PC-3 (cell line): ENCODE data around the gene ITK. TPM values are rescaled to one million over a fixed set of nuclear protein-coding genes. Genes with fewer than 3 reads are reported as not detected.

ENCODE experiments used
- ATAC-seq: fragments of 200-7000 bp; cut with Tn5 transposase; 2 replicates; pipeline ENCODE4 v1.9.1; 2020; ENCODE audit warnings: mild to moderate bottlenecking, moderate library complexity
- BruUV-seq: library from RNA; stranded (reverse); fragments of 400-500 nt; replicated peaks from 2 replicates; lab custom pipeline; 2021; lab: Mats Ljungman, UMichigan
- CTCF ChIA-PET: fragments of 300-600 bp; sonication (Branson Sonifier 250); formaldehyde crosslinking; loops from one replicate; lab custom pipeline; 2022; ENCODE audit warnings: antibody characterized with exemption; lab: Charles Lee
- POLR2A ChIA-PET: fragments of 300-600 bp; sonication (Branson Sonifier 250); formaldehyde crosslinking; loops from one replicate; lab custom pipeline; 2022; ENCODE audit warnings: antibody characterized with exemption; ENCODE audit not compliant: unreplicated experiment; lab: Charles Lee
- DNase-seq: peaks from one replicate; pipeline ENCODE4 v3.0.0-alpha.2; 2015
- H2AFZ ChIP-seq: fragments of 300-600 bp; sonication (generic); 2 replicates; pipeline ENCODE4 v1.6.0; 2016; ENCODE audit warnings: antibody characterized with exemption, low read length
- H3F3A ChIP-seq: fragments of 300-600 bp; sonication (generic); one replicate; pipeline ENCODE4 v1.6.0; 2017; ENCODE audit warnings: antibody characterized with exemption, low read length, control low read depth, mild to moderate bottlenecking; ENCODE audit not compliant: unreplicated experiment
- H3K27ac ChIP-seq: fragments of 300-600 bp; sonication (generic); 2 replicates; pipeline ENCODE4 v1.5.1; 2016; ENCODE audit warnings: mild to moderate bottlenecking, low read length
- H3K27me3 ChIP-seq: fragments of 300-600 bp; sonication (generic); 2 replicates; pipeline ENCODE4 v1.6.1; 2016; ENCODE audit warnings: low read length, mixed read lengths
- H3K36me3 ChIP-seq: fragments of 300-600 bp; sonication (generic); 2 replicates; pipeline ENCODE4 v1.6.1; 2016; ENCODE audit warnings: low read depth, mixed run types, low read length, mixed read lengths
- H3K4me1 ChIP-seq: fragments of 300-600 bp; sonication (generic); 2 replicates; pipeline ENCODE4 v1.5.1; 2016; ENCODE audit warnings: low read length; ENCODE audit not compliant: insufficient read depth
- H3K4me2 ChIP-seq: fragments of 300-600 bp; sonication (generic); 2 replicates; pipeline ENCODE4 v1.6.0; 2016; ENCODE audit warnings: low read length
- H3K4me3 ChIP-seq: fragments of 300-600 bp; sonication (generic); 2 replicates; pipeline ENCODE4 v1.5.1; 2016; ENCODE audit warnings: mild to moderate bottlenecking, low read length, mixed read lengths
- H3K79me2 ChIP-seq: fragments of 300-600 bp; sonication (generic); 2 replicates; pipeline ENCODE4 v1.6.1; 2017; ENCODE audit warnings: low read length, mixed read lengths
- H3K9ac ChIP-seq: fragments of 300-600 bp; sonication (generic); 2 replicates; pipeline ENCODE4 v1.6.0; 2016; ENCODE audit warnings: mild to moderate bottlenecking, low read length
- H3K9me2 ChIP-seq: fragments of 300-600 bp; sonication (generic); replicated peaks from 2 replicates; pipeline ENCODE4 v1.6.1; 2016; ENCODE audit warnings: mixed run types, low read length, mixed read lengths
- H3K9me3 ChIP-seq: fragments of 300-600 bp; sonication (generic); 2 replicates; pipeline ENCODE4 v1.6.1; 2016; ENCODE audit warnings: low read length, mixed read lengths
- H4K20me1 ChIP-seq: fragments of 300-600 bp; sonication (generic); 2 replicates; pipeline ENCODE4 v1.6.1; 2016; ENCODE audit warnings: low read length, mixed read lengths
- CTCF ChIP-seq: fragments of 300-600 bp; sonication (generic); conservative IDR thresholded peaks from 2 replicates; pipeline ENCODE4 v1.5.1; 2017; ENCODE audit warnings: antibody characterized with exemption, low read depth, mild to moderate bottlenecking, low read length
- EZH2 ChIP-seq: fragments of 300-600 bp; sonication (generic); IDR thresholded peaks from one replicate; pipeline ENCODE4 v1.6.1; 2017; ENCODE audit warnings: antibody characterized with exemption, mild to moderate bottlenecking, low read length; ENCODE audit not compliant: unreplicated experiment
- EZH2phosphoT487 ChIP-seq: fragments of 300-600 bp; sonication (generic); IDR thresholded peaks from 2 replicates; pipeline ENCODE4 v1.6.1; 2018; ENCODE audit warnings: mild to moderate bottlenecking, antibody characterized with exemption, low read length, borderline replicate concordance
- intact Hi-C: fragments of 100-400 bp; cut with micrococcal nuclease; formaldehyde crosslinking; loops from 2 replicates; pipeline ENCODE4 v1.9.0; 2023
- total RNA-seq: library from RNA; depleted of rRNA; stranded (reverse); fragments of >200 nt; gene quantifications from 2 replicates; pipeline ENCODE4 v1.2.3, GENCODE V29; 2014

Gene ITK
- total RNA-seq, 1 experiment from 2014 or later = 0.69 TPM

- Histone ChIP-seq H3F3A (no peaks in the 10 kb centered on the region), H4K20me1 (no peaks in the 10 kb centered on the region), H3K79me2 (no peaks in the 10 kb centered on the region), H3K36me3 (no peaks in the 10 kb centered on the region), H3K9ac (no peak overlapping the region), H3K9me3 (no peaks in the 10 kb centered on the region), H3K4me3 (no peak overlapping the region), H2AFZ (no peak overlapping the region), H3K4me1 (no peaks in the 10 kb centered on the region), H3K9me2 (no peaks in the 10 kb centered on the region), H3K27me3 (no peaks in the 10 kb centered on the region), H3K27ac (no peak overlapping the region), H3K4me2 (no peak overlapping the region)
- POLR2A ChIA-PET = no interaction called here
- no TSS peak for BruUV-seq
- DNase-seq (no peak), ATAC-seq (no peak)
- CTCF ChIA-PET = no interaction called here
- intact Hi-C loops = loop anchor here (5.0 to 10.0 kb wide), 2 partner anchors 478 to 550 kb away; no protein-coding TSS in a partner anchor
- no peak for TF ChIP-seq EZH2
- no peak for TF ChIP-seq CTCF
- no peak for TF ChIP-seq EZH2phosphoT487
These were observed 112.0 kb downstream of the ITK start for GRCh38 chr5:157292599-157292998.

DNA sequence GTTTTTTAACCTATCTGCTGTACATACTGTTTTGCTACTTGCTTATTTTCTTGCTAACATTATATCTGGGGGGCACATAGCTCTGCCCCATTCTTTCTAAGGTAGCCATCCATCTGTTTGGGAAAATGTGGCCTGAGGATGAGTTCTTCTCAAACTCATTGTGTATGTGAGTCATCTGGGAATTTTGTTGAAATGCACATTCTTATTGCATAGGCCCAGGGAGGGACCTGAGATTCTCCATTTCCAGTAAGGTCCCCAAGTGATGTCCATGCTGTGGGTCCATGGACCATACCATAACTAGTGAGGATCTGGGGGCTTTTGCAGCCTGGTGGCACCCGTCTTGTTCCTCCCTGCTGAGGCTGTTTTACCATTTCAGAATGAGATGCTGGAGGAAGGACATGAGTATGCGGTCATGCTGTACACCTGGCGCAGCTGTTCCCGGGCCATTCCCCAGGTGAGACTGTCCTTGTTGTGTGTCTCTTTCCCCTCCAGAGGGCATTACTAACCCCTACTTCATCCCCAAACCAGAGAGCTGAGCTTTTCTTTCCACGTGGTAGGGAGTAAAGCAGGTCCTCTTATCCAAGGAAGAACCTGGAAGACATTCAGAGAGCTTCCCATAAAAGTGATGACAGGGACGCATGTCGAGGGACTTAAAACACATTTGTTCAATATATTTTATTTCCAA lies 113.9 kb downstream of the ITK start:
- ChIA-PET POLR2A (no interaction called here), CTCF (no interaction called here)
- Histone ChIP-seq H3K27ac (no peak overlapping the region), H2AFZ (no peak overlapping the region), H3K4me1 (no peaks in the 10 kb centered on the region), H3F3A (no peaks in the 10 kb centered on the region), H3K36me3 (no peaks in the 10 kb centered on the region), H4K20me1 (no peaks in the 10 kb centered on the region), H3K79me2 (no peaks in the 10 kb centered on the region), H3K9me3 (no peaks in the 10 kb centered on the region), H3K4me2 (no peak overlapping the region), H3K9me2 (no peaks in the 10 kb centered on the region), H3K9ac (no peak overlapping the region), H3K27me3 (no peaks in the 10 kb centered on the region), H3K4me3 (no peak overlapping the region)
- DNase-seq (peak; percentile 40), ATAC-seq (peak; percentile 63)
- intact Hi-C loops = loop anchor here (5.0 to 10.0 kb wide), 2 partner anchors 480 to 552 kb away; no protein-coding TSS in a partner anchor
- TF ChIP-seq CTCF = peak; percentile 60
- no peak for TF ChIP-seq EZH2
- no peak for TF ChIP-seq EZH2phosphoT487
- BruUV-seq = no TSS peak

DNA sequence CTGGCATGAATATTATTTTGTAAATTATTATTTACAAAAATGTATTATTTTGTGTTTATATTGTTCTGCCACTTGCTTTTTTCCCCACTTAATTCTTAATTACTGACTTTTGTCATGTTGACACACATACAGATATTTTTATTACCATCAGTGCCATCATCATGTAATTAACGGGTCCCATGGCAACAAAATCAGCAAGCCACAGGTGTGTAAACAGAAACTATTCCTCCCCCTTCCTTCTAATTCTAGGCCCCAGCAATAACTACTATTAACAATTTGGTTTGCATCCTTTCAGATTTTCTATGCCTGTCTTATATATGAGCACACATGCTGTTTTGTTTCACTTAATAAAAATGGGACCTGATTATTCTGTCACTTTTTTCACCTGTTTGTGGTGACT lies 114.6 kb downstream of the ITK start:
- intact Hi-C loops = loop anchor here (10.0 kb wide), 1 partner anchor 480 kb away; no protein-coding TSS in a partner anchor
- POLR2A ChIA-PET = no interaction called here
- TF ChIP-seq EZH2 (no peak), EZH2phosphoT487 (no peak), CTCF (no peak)
- no peak overlapping the region for H3K4me3 ChIP-seq
- H4K20me1 ChIP-seq = no peaks in the 10 kb centered on the region
- H3K27me3 ChIP-seq = no peaks in the 10 kb centered on the region
- DNase-seq (no peak), ATAC-seq (no peak)
- no peaks in the 10 kb centered on the region for H3K9me3 ChIP-seq
- no peaks in the 10 kb centered on the region for H3K79me2 ChIP-seq
- CTCF ChIA-PET = no interaction called here
- H3K4me1 ChIP-seq = no peaks in the 10 kb centered on the region
- no peak overlapping the region for H2AFZ ChIP-seq
- H3K4me2 ChIP-seq = no peak overlapping the region
- H3F3A ChIP-seq = no peaks in the 10 kb centered on the region
- H3K9me2 ChIP-seq = no peaks in the 10 kb centered on the region
- H3K36me3 ChIP-seq = no peaks in the 10 kb centered on the region
- no peak overlapping the region for H3K27ac ChIP-seq
- BruUV-seq = no TSS peak
- no peak overlapping the region for H3K9ac ChIP-seq
